Glutamatergic neuron (in vitro differentiated cells): ENCODE data around the gene AP2A1. TPM values are rescaled to one million over a fixed set of nuclear protein-coding genes. Genes with fewer than 3 reads are reported as not detected.

Experiments
- DNase-seq: peaks from one replicate; pipeline ENCODE4 v3.0.0; 2022
- H3K27ac Mint-ChIP-seq: one replicate; pipeline ENCODE4 v1.8.0; 2020; ENCODE audit warnings: mild to moderate bottlenecking, mixed read lengths, inconsistent platforms; ENCODE audit not compliant: unreplicated experiment
- H3K27me3 Mint-ChIP-seq: one replicate; pipeline ENCODE4 v1.8.0; 2020; ENCODE audit warnings: mild to moderate bottlenecking, moderate library complexity, mixed read lengths, inconsistent platforms; ENCODE audit not compliant: unreplicated experiment
- H3K36me3 Mint-ChIP-seq: one replicate; pipeline ENCODE4 v1.8.0; 2020; ENCODE audit warnings: mild to moderate bottlenecking, mixed read lengths, inconsistent platforms; ENCODE audit not compliant: unreplicated experiment
- H3K4me1 Mint-ChIP-seq: one replicate; pipeline ENCODE4 v1.8.0; 2020; ENCODE audit warnings: mild to moderate bottlenecking, low read depth, mixed read lengths, inconsistent platforms; ENCODE audit not compliant: unreplicated experiment
- H3K4me3 Mint-ChIP-seq: one replicate; pipeline ENCODE4 v1.8.0; 2020; ENCODE audit warnings: mild to moderate bottlenecking, mixed read lengths, inconsistent platforms; ENCODE audit not compliant: unreplicated experiment
- H3K9me3 Mint-ChIP-seq: one replicate; pipeline ENCODE4 v1.8.0; 2020; ENCODE audit warnings: mild to moderate bottlenecking, moderate library complexity, mixed read lengths, inconsistent platforms; ENCODE audit not compliant: unreplicated experiment
- CTCF ChIP-seq: fragments of 200-600 bp; sonication (generic); IDR thresholded peaks from one replicate; pipeline ENCODE4 v1.5.0; 2021; ENCODE audit not compliant: partially characterized antibody, unreplicated experiment
- total RNA-seq: library from RNA; stranded (reverse); fragmentation: NEBNext Ultra II Directional; extraction: Animal tissue kit (Norgen Biotek cat#: 25700); gene quantifications from one replicate; pipeline ENCODE4 v1.2.1, GENCODE V29; 2021; ENCODE audit not compliant: unreplicated experiment

The AP2A1 gene
- total RNA-seq, 1 donor from 2014 or later: 175 TPM

- DNase-seq: no peak
- H3K36me3 Mint-ChIP-seq: no peaks in the 10 kb centered on the region
- H3K27me3 Mint-ChIP-seq: peaks cover 7% of the 10 kb centered on the region
- peaks cover 9% of the 10 kb centered on the region for H3K9me3 Mint-ChIP-seq
- peak overlapping the region; percentile 84 for H3K4me3 Mint-ChIP-seq
- peak overlapping the region; percentile 62 for H3K27ac Mint-ChIP-seq
- peaks cover 6% of the 10 kb centered on the region for H3K4me1 Mint-ChIP-seq
- no peak for TF ChIP-seq CTCF
Measured at GRCh38 chr19:49809941-49810389, 43.2 kb downstream of the AP2A1 start.

GRCh38 chr19:49811328-49811727, 44.5 kb downstream of the AP2A1 start:
- Mint-ChIP-seq H3K4me1 (peaks cover 6% of the 10 kb centered on the region), H3K9me3 (peaks cover 7% of the 10 kb centered on the region), H3K4me3 (peak overlapping the region; percentile 93)

GRCh38 chr19:49812452-49812996, 45.7 kb downstream of the AP2A1 start:
- H3K4me3 Mint-ChIP-seq: peak overlapping the region; percentile 93
- peaks cover 7% of the 10 kb centered on the region for H3K27me3 Mint-ChIP-seq
- no peaks in the 10 kb centered on the region for H3K36me3 Mint-ChIP-seq
- no peak for TF ChIP-seq CTCF
- no peak for DNase-seq
- H3K4me1 Mint-ChIP-seq: peaks cover 6% of the 10 kb centered on the region
- H3K9me3 Mint-ChIP-seq: peaks cover 5% of the 10 kb centered on the region
- H3K27ac Mint-ChIP-seq: peak overlapping the region; percentile 97

More at GRCh38 chr19:49811328-49811727, 44.5 kb downstream of the AP2A1 start:
- DNase-seq: no peak
- H3K36me3 Mint-ChIP-seq: no peaks in the 10 kb centered on the region
- H3K27me3 Mint-ChIP-seq: peaks cover 7% of the 10 kb centered on the region
- TF ChIP-seq CTCF: no peak
- H3K27ac Mint-ChIP-seq: no peak overlapping the region

- Mint-ChIP-seq H3K4me1 (peaks cover 4% of the 10 kb centered on the region), H3K27me3 (peaks cover 7% of the 10 kb centered on the region), H3K4me3 (peak within 1 kb of the TSS; percentile 93), H3K27ac (peak within 1 kb of the TSS; percentile 97), H3K36me3 (no peaks in the 10 kb centered on the region), H3K9me3 (peaks cover 5% of the 10 kb centered on the region)
- peak; percentile 93 for DNase-seq
- TF ChIP-seq CTCF: no peak
Measured at GRCh38 chr19:49812997-49813861, 46.4 kb downstream of the AP2A1 start, which contains the start of gene FUZ. Gene FUZ, minus strand, starts transcription at chr19:49813292. Its CDS starts 186 bp downstream, at chr19:49813106.

GRCh38 chr19:49814010-49814409, 47.2 kb downstream of the AP2A1 start:
- peaks cover 4% of the 10 kb centered on the region for H3K4me1 Mint-ChIP-seq
- H3K27ac Mint-ChIP-seq: peak overlapping the region; percentile 97
- no peak for TF ChIP-seq CTCF
- peak overlapping the region; percentile 93 for H3K4me3 Mint-ChIP-seq
- H3K9me3 Mint-ChIP-seq: peaks cover 5% of the 10 kb centered on the region
- DNase-seq: no peak
- H3K27me3 Mint-ChIP-seq: peaks cover 9% of the 10 kb centered on the region
- H3K36me3 Mint-ChIP-seq: no peaks in the 10 kb centered on the region
